ENCODE results near the gene THEM4.
"Not testable (repeated sequence)": the region's sequence is repeated elsewhere in the genome, so short reads cannot be mapped to it uniquely, and the experiment has no call there.

THEM4 gene

DNA sequence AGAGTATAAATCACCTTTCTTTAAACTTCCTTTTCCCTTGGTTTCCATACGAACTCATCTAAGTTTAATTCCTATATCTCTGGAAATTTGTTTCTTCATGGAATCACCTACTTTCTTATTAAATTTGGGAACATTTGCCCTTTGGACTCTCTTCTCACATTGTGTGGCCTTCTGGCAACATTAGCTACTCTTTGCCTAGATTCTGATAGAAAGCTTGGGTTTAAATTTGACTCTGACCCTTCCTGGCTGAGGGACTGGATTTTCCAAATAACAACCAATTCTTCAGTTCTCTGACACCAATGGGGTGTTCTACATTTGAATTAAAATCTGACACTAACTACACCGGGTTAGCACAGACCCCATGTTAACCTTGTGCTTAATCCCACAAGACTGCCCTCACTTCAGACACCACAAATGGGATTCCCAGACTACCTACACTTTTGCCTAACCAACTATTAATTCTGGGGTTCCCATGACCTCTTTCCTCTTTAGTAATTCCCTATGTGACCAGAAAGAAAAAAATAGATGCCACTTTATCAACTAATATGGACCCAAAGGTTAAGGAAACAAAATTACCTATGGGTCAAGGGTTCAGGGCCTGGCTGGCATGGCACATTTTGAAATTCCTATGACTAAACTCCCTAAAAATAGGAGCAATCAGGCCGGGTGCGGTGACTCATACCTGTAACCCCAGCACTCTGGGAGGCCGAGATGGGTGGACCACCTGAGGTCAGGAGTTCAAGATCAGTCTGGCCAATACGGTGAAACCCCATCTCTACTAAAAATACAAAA lies 9.7 kb upstream of the THEM4 start:
- in situ Hi-C loops (cut with HindIII; ENCODE audit: low pct_unique_long_range_greater_than_20kb, low sequenced_read_pairs), result no loop called here
- TF ChIP-seq JUND (IDR thresholded peaks at IDR 0.05; ENCODE audit: low read depth), result no peak
- DNase-seq (ENCODE audit: low read depth in 1 of 2, low spot score in 1 of 2), result no peak

DNA sequence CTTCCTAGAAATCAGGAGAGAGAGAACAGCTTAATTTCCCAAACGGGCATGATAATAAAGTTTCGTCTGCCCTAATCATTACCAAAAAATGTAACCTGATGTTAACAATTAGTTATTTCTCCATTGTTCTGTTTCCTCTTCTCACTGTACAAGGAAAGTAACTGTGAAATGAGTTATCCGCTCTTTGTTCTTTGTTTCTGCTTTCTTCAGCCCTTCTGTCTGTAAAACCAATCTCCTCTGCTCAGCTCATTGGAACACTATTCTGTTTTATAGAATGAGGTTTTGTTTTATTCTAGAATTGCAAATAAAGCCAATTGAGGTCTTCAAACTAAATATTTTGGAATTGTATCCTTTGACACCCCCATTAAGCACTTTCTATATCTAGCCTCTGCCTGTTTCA lies 8.8 kb upstream of the THEM4 start:
- in situ Hi-C loops (cut with HindIII; ENCODE audit: low pct_unique_long_range_greater_than_20kb, low sequenced_read_pairs), result no loop called here
- no peak for TF ChIP-seq JUND (IDR thresholded peaks at IDR 0.05; ENCODE audit: low read depth)
- no peak for DNase-seq (ENCODE audit: low read depth in 1 of 2, low spot score in 1 of 2)

DNA sequence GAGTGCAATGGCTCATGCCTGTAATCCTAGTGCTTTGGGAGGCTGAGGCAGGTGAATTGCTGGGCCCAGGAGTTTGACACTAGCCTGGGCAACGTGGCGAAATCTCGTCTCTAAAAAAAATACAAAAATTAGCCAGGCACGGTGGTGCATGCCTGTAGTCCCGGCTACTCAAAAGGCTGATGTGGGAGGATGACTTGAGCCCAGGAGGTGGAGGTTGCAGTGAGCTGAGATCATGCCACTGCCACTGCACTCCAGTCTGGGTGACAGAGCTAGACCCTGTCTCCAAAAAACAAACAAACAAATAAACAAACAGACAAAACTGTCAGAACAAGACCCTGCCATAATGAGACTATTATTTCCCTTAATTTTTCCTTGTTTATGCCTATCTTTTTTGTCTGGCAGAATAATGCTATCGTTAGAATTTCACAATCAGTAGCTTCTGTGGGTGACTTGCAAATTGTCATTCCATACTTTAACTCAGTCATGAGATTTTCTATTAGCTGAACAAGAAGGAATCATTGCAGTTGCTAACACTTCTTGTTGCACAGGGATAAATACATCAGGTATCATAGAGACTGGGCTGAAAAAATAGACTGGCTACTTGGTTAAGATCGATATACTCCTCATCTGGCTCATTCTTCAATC lies 7.5 kb upstream of the THEM4 start:
- DNase-seq (ENCODE audit: low read depth in 1 of 2, low spot score in 1 of 2), result no peak
- in situ Hi-C loops (cut with HindIII; ENCODE audit: low pct_unique_long_range_greater_than_20kb, low sequenced_read_pairs), result no loop called here

DNA sequence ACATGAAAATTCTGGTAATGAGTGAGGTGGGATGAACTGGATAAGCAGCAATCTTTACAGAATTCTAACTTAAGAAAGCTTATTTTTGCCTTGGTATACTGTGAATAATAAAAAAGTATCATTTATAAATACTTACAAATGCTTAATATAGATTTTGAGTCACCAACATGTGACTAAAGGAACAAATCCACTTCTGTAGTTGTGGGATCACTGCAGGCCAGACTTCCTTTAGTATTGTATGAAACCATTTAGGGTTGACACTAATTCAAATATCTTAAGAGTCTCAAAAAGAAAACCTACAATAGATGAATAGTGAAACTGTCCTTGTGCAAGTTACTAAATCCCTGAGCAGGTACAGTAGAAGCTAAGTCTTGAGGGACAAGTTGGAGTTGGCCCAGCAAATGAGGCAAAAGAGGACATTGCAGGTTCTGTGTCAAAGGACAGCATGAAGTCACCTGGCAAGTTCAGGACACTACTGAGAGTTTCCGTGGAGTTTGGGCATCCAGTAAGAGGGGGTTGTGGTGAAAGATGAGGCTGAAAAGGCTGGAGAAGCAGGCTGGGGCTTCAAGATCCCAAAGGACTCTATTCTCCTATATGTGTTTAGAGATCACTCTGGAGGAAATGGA lies 5.9 kb upstream of the THEM4 start:
- DNase-seq (ENCODE audit: low read depth in 1 of 2, low spot score in 1 of 2), result no peak
- TF ChIP-seq JUND (IDR thresholded peaks at IDR 0.05; ENCODE audit: low read depth), result no peak
- in situ Hi-C loops (cut with HindIII; ENCODE audit: low pct_unique_long_range_greater_than_20kb, low sequenced_read_pairs), result no loop called here

More for the DNA sequence above, 7.5 kb upstream of the THEM4 start:
- TF ChIP-seq JUND (IDR thresholded peaks at IDR 0.05; ENCODE audit: low read depth), result no peak

DNA sequence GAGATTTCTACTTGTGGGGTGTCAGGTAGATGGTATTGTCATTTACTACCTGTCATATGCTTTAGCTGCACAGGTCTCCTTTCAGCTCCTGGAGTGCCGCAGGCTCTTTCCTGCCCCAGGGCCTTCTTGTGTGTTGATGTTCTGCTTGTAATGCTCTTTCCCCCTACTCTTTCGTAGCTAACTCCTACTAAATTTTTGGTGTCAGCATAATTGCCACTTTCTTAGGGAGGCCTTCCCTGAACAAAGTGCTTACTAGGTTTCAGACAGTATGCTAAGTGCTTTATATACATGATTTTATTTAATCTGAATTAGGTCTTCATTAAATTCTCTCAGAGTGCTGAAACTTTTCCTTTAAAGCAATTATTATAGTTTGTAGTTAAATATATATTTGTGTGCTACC lies 4.8 kb upstream of the THEM4 start:
- no peak for TF ChIP-seq JUND (IDR thresholded peaks at IDR 0.05; ENCODE audit: low read depth)
- DNase-seq (ENCODE audit: low read depth in 1 of 2, low spot score in 1 of 2), result no peak
- in situ Hi-C loops (cut with HindIII; ENCODE audit: low pct_unique_long_range_greater_than_20kb, low sequenced_read_pairs), result no loop called here

DNA sequence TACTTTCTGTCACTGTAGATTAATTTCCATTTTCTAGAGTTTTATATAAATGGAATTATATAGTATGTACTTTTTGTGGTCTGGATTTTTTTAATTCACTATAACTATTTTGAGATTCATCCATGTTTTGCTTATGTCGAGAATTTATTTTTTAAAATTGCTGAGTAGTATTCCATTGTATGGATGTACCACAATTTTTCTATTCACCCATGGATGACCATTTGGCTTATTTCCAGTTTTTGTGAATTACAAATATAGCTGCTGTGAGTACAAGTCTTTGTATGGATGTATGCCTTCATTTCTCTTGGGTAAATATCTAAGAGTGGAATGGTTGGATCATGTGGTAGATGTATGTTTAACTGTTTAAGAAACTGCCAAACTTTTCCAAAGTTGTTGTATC lies 3.7 kb upstream of the THEM4 start:
- no peak for TF ChIP-seq JUND (IDR thresholded peaks at IDR 0.05; ENCODE audit: low read depth)
- in situ Hi-C loops (cut with HindIII; ENCODE audit: low pct_unique_long_range_greater_than_20kb, low sequenced_read_pairs), result no loop called here
- no peak for DNase-seq (ENCODE audit: low read depth in 1 of 2, low spot score in 1 of 2)

DNA sequence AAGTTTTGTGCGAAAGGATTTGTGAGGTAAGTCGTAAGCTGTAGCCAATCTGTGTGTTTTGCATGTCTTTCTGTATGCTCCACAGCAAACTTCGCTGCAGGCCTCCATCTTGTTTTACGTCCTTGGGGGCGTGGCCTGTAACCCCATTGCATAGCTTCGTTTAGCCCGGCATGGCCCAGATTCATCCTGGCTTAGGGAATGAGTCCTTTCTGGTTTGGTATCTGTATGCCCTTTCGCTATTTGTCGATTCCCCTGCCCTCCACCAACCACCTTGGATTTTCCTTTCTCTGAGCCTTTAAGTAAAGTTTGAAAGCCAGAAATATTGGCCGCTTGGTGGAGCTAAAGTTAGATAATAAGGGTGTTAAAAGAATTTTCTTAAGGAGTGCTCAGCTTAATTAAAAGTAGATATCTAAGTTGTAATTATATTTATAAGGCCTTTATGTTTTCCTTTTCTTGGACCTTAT lies 1.1 kb downstream of the THEM4 start:
- no peak for TF ChIP-seq JUND (IDR thresholded peaks at IDR 0.05; ENCODE audit: low read depth)

DNA sequence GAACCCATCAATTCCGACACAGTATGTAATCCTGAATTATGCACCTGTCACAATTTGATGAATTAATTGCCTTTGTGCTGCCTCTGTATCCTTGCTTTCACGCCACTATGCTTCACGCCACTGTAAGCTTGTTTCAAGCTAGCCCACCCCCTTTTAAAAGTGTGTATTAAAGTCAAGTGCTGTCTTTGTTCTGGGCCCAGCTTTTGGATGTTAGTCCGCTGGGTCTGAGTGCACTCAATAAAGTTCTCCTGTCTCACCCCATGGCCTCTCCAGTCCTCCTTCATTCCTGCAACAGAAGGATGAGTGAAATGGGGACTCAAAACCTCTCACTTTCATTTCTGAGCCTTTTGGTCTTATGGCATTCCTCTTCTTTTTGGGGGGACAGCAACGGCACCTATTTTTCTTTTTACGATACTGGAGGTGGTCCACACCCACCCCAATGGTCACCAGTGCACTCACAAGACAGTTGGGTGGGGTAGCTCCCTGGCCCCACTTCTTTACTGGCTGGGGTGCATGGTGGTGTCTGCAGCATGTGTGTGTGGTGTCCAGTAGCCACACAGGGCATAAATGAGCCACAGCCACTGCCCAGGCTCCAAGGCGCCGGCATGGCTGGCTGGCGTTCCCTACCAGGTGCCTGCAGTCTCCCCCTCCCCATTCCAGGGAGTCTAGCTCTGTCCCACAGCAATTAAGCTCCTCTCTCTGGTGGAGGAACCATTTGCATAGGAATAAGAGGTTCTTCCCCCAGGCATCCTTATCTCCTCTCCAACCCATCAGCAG lies 1.8 kb downstream of the THEM4 start:
- TF ChIP-seq JUND (IDR thresholded peaks at IDR 0.05; ENCODE audit: low read depth), result no peak
- in situ Hi-C loops (cut with HindIII; ENCODE audit: low pct_unique_long_range_greater_than_20kb, low sequenced_read_pairs), result no loop called here
- DNase-seq (ENCODE audit: low read depth in 1 of 2, low spot score in 1 of 2), result peak in 1 of 2 experiments; percentile 38

More for the DNA sequence above, 1.1 kb downstream of the THEM4 start:
- DNase-seq (ENCODE audit: low read depth in 1 of 2, low spot score in 1 of 2), result peak; percentile 51 to 69
- in situ Hi-C loops (cut with HindIII; ENCODE audit: low pct_unique_long_range_greater_than_20kb, low sequenced_read_pairs), result no loop called here

DNA sequence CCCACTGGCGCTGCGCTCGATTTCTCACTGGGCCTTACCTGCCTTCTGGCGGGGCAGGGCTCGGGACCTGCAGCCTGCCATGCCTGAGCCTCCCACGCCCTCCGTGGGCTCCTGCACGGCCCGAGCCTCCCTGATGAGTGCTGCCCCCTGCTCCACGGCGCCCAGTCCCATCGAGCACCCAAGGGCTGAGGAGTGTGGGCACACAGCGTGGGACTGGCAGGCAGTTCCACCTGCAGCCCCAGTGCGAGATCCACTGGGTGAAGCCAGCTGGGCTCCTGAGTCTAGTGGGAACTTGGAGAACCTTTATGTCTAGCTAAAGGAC lies 3.0 kb downstream of the THEM4 start:
- DNase-seq (ENCODE audit: low read depth in 1 of 2, low spot score in 1 of 2); in situ Hi-C loops (cut with HindIII; ENCODE audit: low pct_unique_long_range_greater_than_20kb, low sequenced_read_pairs): not testable (repeated sequence)

DNA sequence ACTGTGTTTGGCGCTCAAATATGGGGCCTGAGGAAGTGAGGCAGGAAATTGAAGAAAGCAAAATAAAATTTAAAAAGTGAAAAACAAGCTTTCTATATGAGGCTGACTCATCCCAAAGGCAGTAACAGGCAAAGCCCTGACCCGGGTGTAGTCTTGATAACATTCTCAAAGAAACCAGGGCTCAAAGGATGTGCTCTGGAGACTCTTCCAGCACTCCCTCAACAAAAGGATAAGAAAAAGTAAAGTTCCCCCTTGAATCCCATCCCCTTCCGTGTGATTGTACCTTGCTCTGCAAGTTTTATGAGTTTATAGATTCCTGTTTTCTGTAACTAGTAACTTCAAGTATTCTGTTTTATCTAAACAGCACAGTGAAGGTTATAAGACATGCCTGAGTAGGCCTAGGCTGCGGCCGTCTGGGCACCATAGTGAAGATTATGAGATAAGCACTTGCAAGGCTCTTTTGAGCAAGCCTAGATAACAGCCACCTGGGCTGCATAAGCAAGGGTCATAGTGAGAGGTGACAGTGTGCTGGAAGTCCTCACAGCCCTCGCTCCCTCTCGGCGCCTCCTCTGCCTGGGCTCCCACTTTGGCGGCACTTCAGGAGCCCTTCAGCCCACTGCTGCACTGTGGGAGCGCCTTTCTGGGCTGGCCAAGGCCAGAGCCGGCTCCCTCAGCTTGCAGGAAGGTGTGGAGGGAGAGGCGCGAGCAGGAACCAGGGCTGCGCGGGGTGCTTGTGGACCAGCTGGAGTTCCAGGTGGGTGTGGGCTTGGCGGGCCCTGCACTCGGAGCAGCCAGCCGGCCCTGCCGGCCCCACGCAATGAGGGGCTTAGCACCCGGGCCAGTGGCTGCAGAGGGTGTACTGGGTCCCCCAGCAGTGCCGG lies 3.6 kb downstream of the THEM4 start:
- in situ Hi-C loops (cut with HindIII; ENCODE audit: low pct_unique_long_range_greater_than_20kb, low sequenced_read_pairs), result not testable (repeated sequence)

DNA sequence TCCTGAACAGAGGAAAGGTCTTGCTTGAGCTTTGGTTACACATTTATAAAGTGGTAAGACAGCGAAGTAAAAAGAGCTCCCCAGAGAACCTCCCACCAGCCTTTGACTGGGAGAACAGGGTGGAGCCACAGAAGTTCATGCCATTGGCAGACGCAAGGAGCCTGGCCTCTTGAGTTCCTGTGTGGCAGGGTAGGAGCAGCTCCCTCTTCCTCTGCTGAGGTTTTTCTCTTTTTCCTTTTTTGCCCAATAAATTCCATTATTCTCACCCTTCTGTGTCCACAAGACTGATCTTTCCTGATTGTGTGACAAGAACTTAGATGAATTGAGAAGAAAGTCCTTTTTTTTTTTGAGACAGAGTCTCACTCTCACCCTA lies 4.3 kb downstream of the THEM4 start:
- in situ Hi-C loops (cut with HindIII; ENCODE audit: low pct_unique_long_range_greater_than_20kb, low sequenced_read_pairs), result no loop called here
- DNase-seq (ENCODE audit: low read depth in 1 of 2, low spot score in 1 of 2), result peak in 1 of 2 experiments; percentile 19
- no peak for TF ChIP-seq JUND (IDR thresholded peaks at IDR 0.05; ENCODE audit: low read depth)

More for the DNA sequence above, 3.6 kb downstream of the THEM4 start:
- not testable (repeated sequence) for DNase-seq (ENCODE audit: low read depth in 1 of 2, low spot score in 1 of 2)

DNA sequence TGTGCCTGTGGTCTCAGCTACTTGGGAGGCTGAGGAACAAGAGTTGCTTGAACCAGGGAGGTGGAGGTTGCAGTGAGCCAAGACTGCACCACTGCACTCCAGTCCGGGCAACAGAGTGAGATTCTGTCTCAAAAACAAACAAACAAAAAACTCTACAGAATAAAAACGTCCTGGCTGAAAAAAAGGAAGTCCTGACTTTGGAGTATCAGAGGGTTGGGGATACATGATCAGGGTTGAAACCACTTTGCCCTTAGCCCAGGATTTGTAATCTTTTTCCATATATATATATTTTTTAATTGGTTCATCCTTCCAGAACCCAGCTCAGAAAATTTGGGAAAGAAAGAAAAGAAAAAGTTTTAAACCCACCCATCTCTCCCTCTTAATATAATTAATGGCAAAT lies 6.5 kb downstream of the THEM4 start:
- no peak for TF ChIP-seq JUND (IDR thresholded peaks at IDR 0.05; ENCODE audit: low read depth)
- DNase-seq (ENCODE audit: low read depth in 1 of 2, low spot score in 1 of 2), result no peak
- in situ Hi-C loops (cut with HindIII; ENCODE audit: low pct_unique_long_range_greater_than_20kb, low sequenced_read_pairs), result no loop called here

DNA sequence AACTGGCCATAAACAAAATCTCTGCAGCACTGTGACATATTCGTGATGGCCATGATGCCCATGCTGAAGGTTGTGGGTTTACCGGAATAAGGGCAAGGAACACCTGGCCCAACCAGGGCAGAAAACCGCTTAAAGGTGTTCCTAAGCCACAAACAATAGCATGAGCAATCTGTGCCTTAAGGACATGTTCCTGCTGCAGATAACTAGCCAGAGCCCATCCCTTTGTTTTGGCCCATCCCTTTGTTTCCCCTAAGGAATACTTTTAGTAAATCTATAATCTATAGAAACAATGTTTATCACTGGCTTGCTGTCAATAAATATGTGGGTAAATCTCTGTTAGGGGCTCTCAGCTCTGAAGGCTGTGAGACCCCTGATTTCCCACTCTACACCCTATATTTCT lies 8.5 kb downstream of the THEM4 start:
- in situ Hi-C loops (cut with HindIII; ENCODE audit: low pct_unique_long_range_greater_than_20kb, low sequenced_read_pairs), result not testable (repeated sequence)

More for the DNA sequence above, 8.5 kb downstream of the THEM4 start:
- DNase-seq (ENCODE audit: low read depth in 1 of 2, low spot score in 1 of 2), result not testable (repeated sequence)

All from T47D (cell line).